Lower leg skin (tissue), 3 donors: ENCODE measurements around the gene TANGO6.

ENCODE experiments used
- POLR2A ChIP-seq, 2 donors: fragments of 450-650 bp; IDR thresholded peaks; one replicate each; pipeline ENCODE4 v1.6.1; 2016 to 2017; ENCODE audit warnings: antibody characterized with exemption in 2 of 2, mild to moderate bottlenecking in 1 of 2, moderate library complexity in 1 of 2
- TF ChIP-seq, protein P1 (sequence below), 3 donors: fragments of 450-650 bp; IDR thresholded peaks; one replicate each; pipeline ENCODE4 v1.5.1; 2016; ENCODE audit warnings: antibody characterized with exemption in 3 of 3, mild to moderate bottlenecking in 3 of 3, moderate library complexity in 2 of 3

DNA sequence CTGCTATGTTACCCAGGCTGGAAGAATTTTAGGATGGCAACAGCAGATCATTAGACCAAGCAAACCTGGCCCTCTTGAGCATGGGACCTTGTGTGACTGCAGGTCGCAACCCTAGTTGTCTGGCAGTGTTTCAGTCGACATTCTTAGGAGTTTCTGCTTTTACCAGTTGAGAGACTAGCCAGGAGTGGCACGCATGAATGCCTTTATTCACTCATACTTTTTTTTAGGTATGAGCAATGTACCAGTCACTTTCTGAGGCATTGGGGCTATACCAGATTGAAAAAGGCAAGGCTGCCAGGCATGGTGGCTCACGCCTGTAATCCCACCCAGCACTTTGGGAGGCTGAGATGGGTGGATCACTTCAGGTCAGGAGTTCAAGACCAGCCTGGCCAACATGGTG is 233.9 kb downstream of the TANGO6 start:
- TF ChIP-seq, protein P1, sequence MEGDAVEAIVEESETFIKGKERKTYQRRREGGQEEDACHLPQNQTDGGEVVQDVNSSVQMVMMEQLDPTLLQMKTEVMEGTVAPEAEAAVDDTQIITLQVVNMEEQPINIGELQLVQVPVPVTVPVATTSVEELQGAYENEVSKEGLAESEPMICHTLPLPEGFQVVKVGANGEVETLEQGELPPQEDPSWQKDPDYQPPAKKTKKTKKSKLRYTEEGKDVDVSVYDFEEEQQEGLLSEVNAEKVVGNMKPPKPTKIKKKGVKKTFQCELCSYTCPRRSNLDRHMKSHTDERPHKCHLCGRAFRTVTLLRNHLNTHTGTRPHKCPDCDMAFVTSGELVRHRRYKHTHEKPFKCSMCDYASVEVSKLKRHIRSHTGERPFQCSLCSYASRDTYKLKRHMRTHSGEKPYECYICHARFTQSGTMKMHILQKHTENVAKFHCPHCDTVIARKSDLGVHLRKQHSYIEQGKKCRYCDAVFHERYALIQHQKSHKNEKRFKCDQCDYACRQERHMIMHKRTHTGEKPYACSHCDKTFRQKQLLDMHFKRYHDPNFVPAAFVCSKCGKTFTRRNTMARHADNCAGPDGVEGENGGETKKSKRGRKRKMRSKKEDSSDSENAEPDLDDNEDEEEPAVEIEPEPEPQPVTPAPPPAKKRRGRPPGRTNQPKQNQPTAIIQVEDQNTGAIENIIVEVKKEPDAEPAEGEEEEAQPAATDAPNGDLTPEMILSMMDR (IDR thresholded peaks at IDR 0.05), result no peak
- no peak for TF ChIP-seq POLR2A (IDR thresholded peaks at IDR 0.05)
